ENCODE measurements around the gene ABI1.

Gene ABI1

DNA sequence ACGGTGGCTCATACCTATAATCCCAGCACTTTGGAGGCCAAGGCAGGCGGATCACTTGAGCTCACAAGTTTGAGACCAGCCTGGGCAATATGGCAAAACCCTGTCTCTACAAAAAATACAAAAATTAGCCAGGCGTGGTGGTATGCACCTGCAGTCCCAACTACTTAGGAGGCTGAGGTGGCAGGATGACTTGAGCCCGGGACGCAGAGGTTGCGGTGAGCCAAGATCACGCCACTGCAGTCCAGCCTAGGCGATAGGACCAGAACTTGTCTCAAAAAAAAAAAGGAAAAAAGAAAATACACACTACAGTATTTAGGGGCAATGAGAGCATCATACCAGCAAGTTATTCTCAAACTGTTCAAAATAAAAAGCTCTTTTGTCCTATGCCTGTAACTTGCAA lies 59.5 kb downstream of the ABI1 start:
- no peak for DNase-seq (ENCODE audit: extremely low read depth, insufficient read length)
- Histone ChIP-seq H3K36me3 (ENCODE audit: control insufficient read depth, insufficient read depth, low read length) (no peaks in the 10 kb centered on the region; the same call in 1 of the 2 replicates), H3K4me3 (replicated peaks; ENCODE audit: low read depth, low read length) (no peak overlapping the region), H3K27me3 (replicated peaks; ENCODE audit: control insufficient read depth, insufficient read depth, low read length) (no peaks in the 10 kb centered on the region)
- TF ChIP-seq, protein P1, sequence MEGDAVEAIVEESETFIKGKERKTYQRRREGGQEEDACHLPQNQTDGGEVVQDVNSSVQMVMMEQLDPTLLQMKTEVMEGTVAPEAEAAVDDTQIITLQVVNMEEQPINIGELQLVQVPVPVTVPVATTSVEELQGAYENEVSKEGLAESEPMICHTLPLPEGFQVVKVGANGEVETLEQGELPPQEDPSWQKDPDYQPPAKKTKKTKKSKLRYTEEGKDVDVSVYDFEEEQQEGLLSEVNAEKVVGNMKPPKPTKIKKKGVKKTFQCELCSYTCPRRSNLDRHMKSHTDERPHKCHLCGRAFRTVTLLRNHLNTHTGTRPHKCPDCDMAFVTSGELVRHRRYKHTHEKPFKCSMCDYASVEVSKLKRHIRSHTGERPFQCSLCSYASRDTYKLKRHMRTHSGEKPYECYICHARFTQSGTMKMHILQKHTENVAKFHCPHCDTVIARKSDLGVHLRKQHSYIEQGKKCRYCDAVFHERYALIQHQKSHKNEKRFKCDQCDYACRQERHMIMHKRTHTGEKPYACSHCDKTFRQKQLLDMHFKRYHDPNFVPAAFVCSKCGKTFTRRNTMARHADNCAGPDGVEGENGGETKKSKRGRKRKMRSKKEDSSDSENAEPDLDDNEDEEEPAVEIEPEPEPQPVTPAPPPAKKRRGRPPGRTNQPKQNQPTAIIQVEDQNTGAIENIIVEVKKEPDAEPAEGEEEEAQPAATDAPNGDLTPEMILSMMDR (IDR thresholded peaks at IDR 0.05; ENCODE audit: insufficient read depth, low read length, poor library complexity, severe bottlenecking): no peak

DNA sequence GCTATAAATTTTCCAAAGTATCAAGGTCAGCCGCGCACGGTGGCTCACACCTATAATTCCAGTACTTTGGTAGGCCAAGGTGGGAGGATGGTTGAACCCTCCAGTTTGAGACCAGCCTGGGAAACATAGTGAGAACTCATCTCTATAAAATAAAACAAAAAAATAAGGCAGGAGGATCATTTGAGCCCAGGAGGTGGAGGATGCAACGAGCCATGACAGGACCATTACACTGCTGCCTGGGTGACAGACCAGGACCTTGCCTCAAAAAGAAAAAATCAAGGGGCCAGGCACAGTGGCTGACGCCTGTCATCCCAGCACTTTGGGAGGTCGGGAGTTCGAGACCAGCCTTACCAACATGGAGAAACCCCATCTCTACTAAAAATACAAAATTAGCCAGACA lies 60.3 kb downstream of the ABI1 start:
- TF ChIP-seq, protein P1 (IDR thresholded peaks at IDR 0.05; ENCODE audit: insufficient read depth, low read length, poor library complexity, severe bottlenecking): no peak
- Histone ChIP-seq H3K36me3 (ENCODE audit: control insufficient read depth, insufficient read depth, low read length) (no peaks in the 10 kb centered on the region; the same call in 1 of the 2 replicates), H3K4me3 (replicated peaks; ENCODE audit: low read depth, low read length) (no peak overlapping the region), H3K27me3 (replicated peaks; ENCODE audit: control insufficient read depth, insufficient read depth, low read length) (no peaks in the 10 kb centered on the region)
- DNase-seq (ENCODE audit: extremely low read depth, insufficient read length): no peak

DNA sequence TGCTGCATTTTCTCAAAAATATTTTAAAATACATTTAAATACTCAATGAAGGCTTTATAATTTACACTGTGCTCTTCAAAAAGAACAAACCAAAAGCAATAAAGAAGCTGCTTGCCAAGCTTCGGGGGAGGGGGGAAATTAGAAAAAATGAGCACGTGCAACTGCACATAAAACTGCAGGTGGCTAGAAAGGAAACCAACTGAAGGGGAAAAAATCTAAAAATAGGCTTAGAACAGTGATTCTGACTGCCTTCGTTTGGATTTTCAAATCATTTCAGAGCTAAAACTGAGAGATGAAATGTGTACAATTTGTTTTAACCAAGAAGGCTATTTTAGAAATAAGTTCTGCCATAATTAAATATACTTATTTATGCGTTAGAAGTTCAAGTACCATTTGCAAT lies 61.4 kb downstream of the ABI1 start:
- Histone ChIP-seq H3K4me3 (replicated peaks; ENCODE audit: low read depth, low read length) (no peak overlapping the region), H3K27me3 (replicated peaks; ENCODE audit: control insufficient read depth, insufficient read depth, low read length) (no peaks in the 10 kb centered on the region), H3K36me3 (ENCODE audit: control insufficient read depth, insufficient read depth, low read length) (no peaks in the 10 kb centered on the region)
- DNase-seq (ENCODE audit: extremely low read depth, insufficient read length): peak; percentile 68
- TF ChIP-seq, protein P1 (IDR thresholded peaks at IDR 0.05; ENCODE audit: insufficient read depth, low read length, poor library complexity, severe bottlenecking): no peak

DNA sequence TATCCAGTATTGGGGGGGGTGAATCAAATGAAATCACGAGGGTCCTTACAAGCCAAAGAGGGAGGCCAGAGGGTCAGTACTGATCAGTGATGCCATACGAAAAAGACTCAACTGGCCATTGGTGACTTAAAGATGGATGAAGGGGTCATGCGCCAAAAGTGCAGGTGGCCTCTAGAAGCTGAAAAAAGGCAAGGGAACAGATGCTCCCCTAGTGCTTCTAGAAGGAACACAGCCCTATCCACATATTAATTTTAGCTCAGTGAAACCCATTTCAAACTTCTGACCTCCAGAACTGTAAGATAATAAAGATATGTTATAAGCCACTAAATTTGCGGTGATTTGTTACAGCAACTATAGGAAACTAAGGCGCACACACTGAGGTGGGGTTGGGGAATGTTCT lies 62.5 kb downstream of the ABI1 start:
- no peak for DNase-seq (ENCODE audit: extremely low read depth, insufficient read length)
- H3K36me3 ChIP-seq (ENCODE audit: control insufficient read depth, insufficient read depth, low read length): no peaks in the 10 kb centered on the region
- TF ChIP-seq, protein P1 (IDR thresholded peaks at IDR 0.05; ENCODE audit: insufficient read depth, low read length, poor library complexity, severe bottlenecking): no peak
- H3K4me3 ChIP-seq (replicated peaks; ENCODE audit: low read depth, low read length): no peak overlapping the region
- no peaks in the 10 kb centered on the region for H3K27me3 ChIP-seq (replicated peaks; ENCODE audit: control insufficient read depth, insufficient read depth, low read length)

DNA sequence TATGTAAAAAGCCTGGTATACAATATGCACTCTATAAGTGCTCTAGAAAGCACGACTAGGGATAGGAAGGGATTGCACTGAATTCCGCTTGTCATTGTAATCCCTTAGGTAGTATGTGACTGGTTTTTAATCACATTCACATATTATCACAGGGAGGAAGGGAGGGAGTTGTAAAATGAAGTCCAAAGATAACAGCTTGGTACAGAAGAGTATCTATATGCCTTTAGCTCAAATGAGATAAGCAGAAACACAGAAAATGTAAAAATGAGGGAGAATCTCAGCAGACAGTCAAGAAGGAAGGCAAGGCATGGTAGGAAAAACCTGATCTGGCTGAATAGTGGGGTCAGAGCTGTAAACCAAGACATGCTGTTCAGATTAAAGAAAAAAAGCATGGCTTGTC lies 63.4 kb downstream of the ABI1 start:
- no peaks in the 10 kb centered on the region for H3K27me3 ChIP-seq (replicated peaks; ENCODE audit: control insufficient read depth, insufficient read depth, low read length)
- H3K4me3 ChIP-seq (replicated peaks; ENCODE audit: low read depth, low read length): no peak overlapping the region
- TF ChIP-seq, protein P1 (IDR thresholded peaks at IDR 0.05; ENCODE audit: insufficient read depth, low read length, poor library complexity, severe bottlenecking): no peak
- no peak for DNase-seq (ENCODE audit: extremely low read depth, insufficient read length)
- no peaks in the 10 kb centered on the region for H3K36me3 ChIP-seq (ENCODE audit: control insufficient read depth, insufficient read depth, low read length)
